HCT116 (cell line): ENCODE results near the gene POLE. TPM values are rescaled to one million over a fixed set of nuclear protein-coding genes. Genes with fewer than 3 reads are reported as not detected.

Source experiments
- ATAC-seq: fragments of 200-7000 bp; cut with Tn5 transposase; 2 replicates; pipeline ENCODE4 v1.9.1; 2020; ENCODE audit warnings: mild to moderate bottlenecking, moderate library complexity
- BruUV-seq: library from RNA; stranded (reverse); fragments of 400-500 nt; replicated peaks from 2 replicates; lab custom pipeline; 2021; lab: Mats Ljungman, UMichigan
- CTCF ChIA-PET: fragments of 300-600 bp; sonication (Branson Sonifier 250); formaldehyde crosslinking; loops from one replicate; lab custom pipeline; 2021; ENCODE audit warnings: antibody characterized with exemption; lab: Charles Lee
- POLR2A ChIA-PET: fragments of 300-600, 350-600 bp; sonication (Branson Sonifier 250); formaldehyde crosslinking; loops from one replicate; lab custom pipeline; 2021; ENCODE audit warnings: antibody characterized with exemption; lab: Charles Lee
- RAD21 ChIA-PET, 2 experiments: fragments of 300-600 bp; sonication (Branson Sonifier 250); formaldehyde crosslinking; loops; one replicate each; lab custom pipeline; 2023; ENCODE audit warnings: low total read pairs in 2 of 2; ENCODE audit not compliant: uncharacterized antibody in 2 of 2, unreplicated experiment in 2 of 2, low non-redundant PET in 1 of 2; lab: Charles Lee
- DNase-seq: peaks from one replicate; pipeline ENCODE4 v3.0.0-alpha.2; 2010; ENCODE audit warnings: low read depth, low spot score
- H2AFZ ChIP-seq: fragments of 200-600 bp; shearing (Covaris generic), sonication (generic); 2 replicates; pipeline ENCODE4 v1.6.1; 2017; ENCODE audit warnings: low read depth, mixed run types, mixed read lengths, antibody characterized with exemption, low read length; ENCODE audit not compliant: poor library complexity, severe bottlenecking
- H3K27ac ChIP-seq: 2 replicates; pipeline ENCODE4 v1.5.1; 2012; ENCODE audit warnings: low read depth, low read length
- H3K27me3 ChIP-seq: fragments of 200-600 bp; sonication (generic); 2 replicates; pipeline ENCODE4 v1.6.1; 2016; ENCODE audit warnings: mixed run types, low read length, mixed read lengths; ENCODE audit not compliant: insufficient read depth
- H3K36me3 ChIP-seq, 2 experiments: fragments of 200-500 bp in 1 of 2; fragments of 200-600 bp in 1 of 2; sonication (Bioruptor generic) in 1 of 2; sonication (generic) in 1 of 2; 2 replicates each; pipeline versions ENCODE4 v1.5.1 to v1.6.1; 2014 to 2016; ENCODE audit warnings: low read length in 2 of 2, inconsistent platforms in 1 of 2, mixed read lengths in 1 of 2, mixed run types in 1 of 2; ENCODE audit not compliant: insufficient read depth in 2 of 2, control insufficient read depth in 1 of 2
- H3K4me1 ChIP-seq, 2 experiments: fragments of 200-600 bp in 1 of 2; sonication (generic) in 1 of 2; 2 replicates each; pipeline versions ENCODE4 v1.5.1 to v1.6.1; 2012 to 2017; ENCODE audit warnings: low read length in 2 of 2, inconsistent platforms in 1 of 2, mild to moderate bottlenecking in 1 of 2, mixed read lengths in 1 of 2, mixed run types in 1 of 2, moderate library complexity in 1 of 2; ENCODE audit not compliant: insufficient read depth in 2 of 2, control insufficient read depth in 1 of 2
- H3K4me2 ChIP-seq: fragments of 200-600 bp; sonication (generic); 2 replicates; pipeline ENCODE4 v1.6.1; 2017; ENCODE audit warnings: mixed run types, low read length, mixed read lengths
- H3K4me3 ChIP-seq, 2 experiments: fragments of 200-600 bp in 1 of 2; sonication (generic) in 1 of 2; replicated peaks in 1 of 2; 2 replicates each; pipeline ENCODE4 v1.5.1; 2011 to 2016; ENCODE audit warnings: low read length in 2 of 2, control low read depth in 1 of 2, low read depth in 1 of 2, mild to moderate bottlenecking in 1 of 2, mixed read lengths in 1 of 2, mixed run types in 1 of 2
- H3K79me2 ChIP-seq: fragments of 200-600 bp; sonication (generic); 2 replicates; pipeline ENCODE4 v1.6.1; 2017; ENCODE audit warnings: mild to moderate bottlenecking, mixed run types, low read length, moderate library complexity, mixed read lengths; ENCODE audit not compliant: insufficient read depth
- H3K9ac ChIP-seq: fragments of 200-600 bp; sonication (generic); 2 replicates; pipeline ENCODE4 v1.6.1; 2016; ENCODE audit warnings: low read length, mixed read lengths
- H3K9me2 ChIP-seq: fragments of 200-600 bp; sonication (generic), shearing (Covaris generic); 2 replicates; pipeline ENCODE4 v1.6.1; 2017; ENCODE audit warnings: mixed run types, mild to moderate bottlenecking, moderate library complexity; ENCODE audit not compliant: insufficient read depth
- H3K9me3 ChIP-seq, 2 experiments: fragments of 200-500 bp in 1 of 2; fragments of 200-600 bp in 1 of 2; sonication (Bioruptor generic) in 1 of 2; sonication (generic) in 1 of 2; 2 replicates each; pipeline ENCODE4 v1.6.1; 2014 to 2017; ENCODE audit warnings: low read length in 2 of 2, mixed read lengths in 2 of 2, inconsistent platforms in 1 of 2, low read depth in 1 of 2, mild to moderate bottlenecking in 1 of 2, mixed run types in 1 of 2, moderate library complexity in 1 of 2; ENCODE audit not compliant: control insufficient read depth in 1 of 2, insufficient read depth in 1 of 2
- H4K20me1 ChIP-seq: fragments of 200-600 bp; sonication (generic), shearing (Covaris generic); 2 replicates; pipeline ENCODE4 v1.6.1; 2017; ENCODE audit warnings: mixed run types, mild to moderate bottlenecking, moderate library complexity; ENCODE audit not compliant: insufficient read depth
- CBX3 ChIP-seq: IDR thresholded peaks from 2 replicates; pipeline ENCODE4 v1.6.1; 2012; ENCODE audit warnings: low read depth
- EGR1 ChIP-seq: IDR thresholded peaks from 2 replicates; pipeline ENCODE4 v1.6.1; 2012; ENCODE audit warnings: low read depth
- ELF1 ChIP-seq: IDR thresholded peaks from 2 replicates; pipeline ENCODE4 v1.6.1; 2012; ENCODE audit warnings: low read depth, borderline replicate concordance
- EZH2 ChIP-seq: fragments of 200-600 bp; sonication (generic); IDR thresholded peaks from 2 replicates; pipeline ENCODE4 v1.6.1; 2017; ENCODE audit warnings: antibody characterized with exemption, mixed run types
- EZH2phosphoT487 ChIP-seq: fragments of 200-600 bp; IDR thresholded peaks from 2 replicates; pipeline ENCODE4 v1.6.1; 2018; ENCODE audit warnings: antibody characterized with exemption, borderline replicate concordance
- JUND ChIP-seq: IDR thresholded peaks from 2 replicates; pipeline ENCODE4 v1.6.1; 2012
- POLR2A ChIP-seq: IDR thresholded peaks from 2 replicates; pipeline ENCODE4 v1.7.0; 2011; ENCODE audit warnings: borderline replicate concordance; ENCODE audit not compliant: insufficient read depth, insufficient read length; ENCODE audit errors: extremely low read depth
- POLR2AphosphoS5 ChIP-seq: IDR thresholded peaks from 2 replicates; pipeline ENCODE4 v1.6.1; 2011; ENCODE audit warnings: mild to moderate bottlenecking, low read depth, low read length, moderate library complexity
- RAD21 ChIP-seq: IDR thresholded peaks from 2 replicates; pipeline ENCODE4 v1.6.1; 2012; ENCODE audit warnings: low read depth, mild to moderate bottlenecking
- SP1 ChIP-seq: IDR thresholded peaks from 2 replicates; pipeline ENCODE4 v1.6.1; 2012; ENCODE audit warnings: low read depth
- SRF ChIP-seq: IDR thresholded peaks from 2 replicates; pipeline ENCODE4 v1.6.1; 2012; ENCODE audit warnings: low read depth
- ZFX ChIP-seq: fragments of 450-650 bp; IDR thresholded peaks from 2 replicates; pipeline ENCODE4 v1.6.1; 2017
- ZNF274 ChIP-seq: fragments of 200-500 bp; sonication (Bioruptor generic); IDR thresholded peaks from 2 replicates; pipeline ENCODE4 v1.6.1; 2014; ENCODE audit warnings: mild to moderate bottlenecking, low read depth, low read length, inconsistent platforms
- intact Hi-C: fragments of 100-400 bp; cut with micrococcal nuclease; formaldehyde crosslinking; loops from 2 replicates; pipeline ENCODE4 v1.10.0; 2022
- total RNA-seq: library from RNA; stranded (reverse); gene quantifications from one replicate; pipeline ENCODE4 v1.2.1, GENCODE V29; 2021; ENCODE audit not compliant: unreplicated experiment
- TF ChIP-seq, protein P1 (sequence below): IDR thresholded peaks from 2 replicates; pipeline ENCODE4 v1.6.1; 2011; ENCODE audit warnings: mild to moderate bottlenecking, low read length, moderate library complexity; ENCODE audit not compliant: insufficient replicate concordance; ENCODE audit errors: extremely low read depth
- TF ChIP-seq, protein P2 (sequence below): IDR thresholded peaks from 2 replicates; pipeline ENCODE4 v1.6.1; 2012; ENCODE audit warnings: low read depth
- TF ChIP-seq, protein P3 (sequence below): IDR thresholded peaks from 2 replicates; pipeline ENCODE4 v1.6.1; 2012
- TF ChIP-seq, protein P4 (sequence below): IDR thresholded peaks from 2 replicates; pipeline ENCODE4 v1.6.1; 2012

Gene POLE
- total RNA-seq, 1 experiment from 2014 or later: 128 TPM

DNA sequence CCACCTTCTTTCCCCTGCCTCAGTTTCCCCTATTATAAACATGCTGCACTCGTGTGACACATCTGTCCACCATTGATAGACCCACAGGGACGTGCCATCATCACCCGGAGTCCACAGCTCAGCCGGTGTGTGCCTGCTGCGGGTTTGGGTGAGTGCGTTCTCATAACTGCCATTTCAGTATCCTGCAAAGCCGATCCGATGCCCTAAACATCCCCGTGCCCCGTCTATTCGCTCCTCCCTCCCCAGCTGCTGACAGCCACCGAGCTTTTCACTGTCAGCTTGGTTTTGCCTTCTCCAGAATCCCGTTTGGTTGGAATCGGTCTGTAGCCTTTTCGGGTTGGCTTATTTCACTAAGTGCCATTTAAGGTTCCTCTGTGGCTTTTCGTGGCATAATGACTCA is 80.7 kb downstream of the POLE start (continued):
- TF ChIP-seq POLR2AphosphoS5: no peak
- TF ChIP-seq, protein P1, sequence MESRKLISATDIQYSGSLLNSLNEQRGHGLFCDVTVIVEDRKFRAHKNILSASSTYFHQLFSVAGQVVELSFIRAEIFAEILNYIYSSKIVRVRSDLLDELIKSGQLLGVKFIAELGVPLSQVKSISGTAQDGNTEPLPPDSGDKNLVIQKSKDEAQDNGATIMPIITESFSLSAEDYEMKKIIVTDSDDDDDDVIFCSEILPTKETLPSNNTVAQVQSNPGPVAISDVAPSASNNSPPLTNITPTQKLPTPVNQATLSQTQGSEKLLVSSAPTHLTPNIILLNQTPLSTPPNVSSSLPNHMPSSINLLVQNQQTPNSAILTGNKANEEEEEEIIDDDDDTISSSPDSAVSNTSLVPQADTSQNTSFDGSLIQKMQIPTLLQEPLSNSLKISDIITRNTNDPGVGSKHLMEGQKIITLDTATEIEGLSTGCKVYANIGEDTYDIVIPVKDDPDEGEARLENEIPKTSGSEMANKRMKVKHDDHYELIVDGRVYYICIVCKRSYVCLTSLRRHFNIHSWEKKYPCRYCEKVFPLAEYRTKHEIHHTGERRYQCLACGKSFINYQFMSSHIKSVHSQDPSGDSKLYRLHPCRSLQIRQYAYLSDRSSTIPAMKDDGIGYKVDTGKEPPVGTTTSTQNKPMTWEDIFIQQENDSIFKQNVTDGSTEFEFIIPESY: no peak
- TF ChIP-seq, all 23 proteins: peak for 0

DNA sequence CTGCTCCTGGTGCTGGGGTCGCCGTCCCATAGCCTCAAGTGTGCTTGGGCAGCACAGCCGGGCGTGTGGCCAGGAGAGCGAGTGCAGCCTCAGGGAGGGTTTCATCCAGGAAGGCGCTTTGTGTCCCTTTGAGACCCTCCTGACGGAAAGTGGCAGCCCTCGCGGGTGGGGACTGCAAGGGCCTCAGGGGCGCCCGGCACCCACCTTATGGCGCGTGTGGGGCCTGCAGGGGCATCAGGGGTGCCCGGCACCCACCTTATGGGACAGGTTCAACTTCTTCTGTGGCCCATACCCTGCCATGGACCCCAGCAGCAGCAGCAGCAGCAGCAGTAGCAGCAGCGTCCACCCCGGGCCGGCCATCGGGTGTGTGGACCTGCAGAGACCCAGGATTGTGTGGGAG is 81.2 kb downstream of the POLE start:
- Histone ChIP-seq H3K4me2 (no peak overlapping the region), H3K79me2 (no peaks in the 10 kb centered on the region), H2AFZ (no peak overlapping the region), H3K4me3 (no peak overlapping the region), H4K20me1 (no peaks in the 10 kb centered on the region), H3K27ac (no peak overlapping the region), H3K9me2 (no peaks in the 10 kb centered on the region), H3K27me3 (no peaks in the 10 kb centered on the region), H3K9ac (no peak overlapping the region), H3K9me3 (no peaks in the 10 kb centered on the region), H3K4me1 (no peaks in the 10 kb centered on the region; a peak in 1 of 4 replicates), H3K36me3 (no peaks in the 10 kb centered on the region)
- ATAC-seq (no peak), DNase-seq (no peak)
- ChIA-PET CTCF (no interaction called here), RAD21 (no interaction called here), POLR2A (no interaction called here)
- intact Hi-C loops: no loop called here
- BruUV-seq: no TSS peak
- TF ChIP-seq POLR2AphosphoS5 (no peak), ELF1 (no peak), EZH2phosphoT487 (no peak), SP1 (no peak), CBX3 (no peak), JUND (no peak), RAD21 (no peak), ZFX (no peak), EZH2 (no peak), POLR2A (no peak), EGR1 (no peak), SRF (no peak), ZNF274 (no peak)
- TF ChIP-seq, protein P2, sequence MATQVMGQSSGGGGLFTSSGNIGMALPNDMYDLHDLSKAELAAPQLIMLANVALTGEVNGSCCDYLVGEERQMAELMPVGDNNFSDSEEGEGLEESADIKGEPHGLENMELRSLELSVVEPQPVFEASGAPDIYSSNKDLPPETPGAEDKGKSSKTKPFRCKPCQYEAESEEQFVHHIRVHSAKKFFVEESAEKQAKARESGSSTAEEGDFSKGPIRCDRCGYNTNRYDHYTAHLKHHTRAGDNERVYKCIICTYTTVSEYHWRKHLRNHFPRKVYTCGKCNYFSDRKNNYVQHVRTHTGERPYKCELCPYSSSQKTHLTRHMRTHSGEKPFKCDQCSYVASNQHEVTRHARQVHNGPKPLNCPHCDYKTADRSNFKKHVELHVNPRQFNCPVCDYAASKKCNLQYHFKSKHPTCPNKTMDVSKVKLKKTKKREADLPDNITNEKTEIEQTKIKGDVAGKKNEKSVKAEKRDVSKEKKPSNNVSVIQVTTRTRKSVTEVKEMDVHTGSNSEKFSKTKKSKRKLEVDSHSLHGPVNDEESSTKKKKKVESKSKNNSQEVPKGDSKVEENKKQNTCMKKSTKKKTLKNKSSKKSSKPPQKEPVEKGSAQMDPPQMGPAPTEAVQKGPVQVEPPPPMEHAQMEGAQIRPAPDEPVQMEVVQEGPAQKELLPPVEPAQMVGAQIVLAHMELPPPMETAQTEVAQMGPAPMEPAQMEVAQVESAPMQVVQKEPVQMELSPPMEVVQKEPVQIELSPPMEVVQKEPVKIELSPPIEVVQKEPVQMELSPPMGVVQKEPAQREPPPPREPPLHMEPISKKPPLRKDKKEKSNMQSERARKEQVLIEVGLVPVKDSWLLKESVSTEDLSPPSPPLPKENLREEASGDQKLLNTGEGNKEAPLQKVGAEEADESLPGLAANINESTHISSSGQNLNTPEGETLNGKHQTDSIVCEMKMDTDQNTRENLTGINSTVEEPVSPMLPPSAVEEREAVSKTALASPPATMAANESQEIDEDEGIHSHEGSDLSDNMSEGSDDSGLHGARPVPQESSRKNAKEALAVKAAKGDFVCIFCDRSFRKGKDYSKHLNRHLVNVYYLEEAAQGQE: no peak
- TF ChIP-seq, protein P3, sequence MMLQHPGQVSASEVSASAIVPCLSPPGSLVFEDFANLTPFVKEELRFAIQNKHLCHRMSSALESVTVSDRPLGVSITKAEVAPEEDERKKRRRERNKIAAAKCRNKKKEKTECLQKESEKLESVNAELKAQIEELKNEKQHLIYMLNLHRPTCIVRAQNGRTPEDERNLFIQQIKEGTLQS: no peak
- TF ChIP-seq, protein P1: no peak
- TF ChIP-seq, protein P4, sequence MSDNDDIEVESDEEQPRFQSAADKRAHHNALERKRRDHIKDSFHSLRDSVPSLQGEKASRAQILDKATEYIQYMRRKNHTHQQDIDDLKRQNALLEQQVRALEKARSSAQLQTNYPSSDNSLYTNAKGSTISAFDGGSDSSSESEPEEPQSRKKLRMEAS: no peak
